Stimulated activated CD4-positive, alpha-beta T cell treated with anti-CD3 and anti-CD28 coated beads, Interleukin-2, amount 100 ng/mL, for 4 hours (primary cell): Measurements from ENCODE around the gene PCSK6.
"Not testable (repeated sequence)": the region's sequence is repeated elsewhere in the genome, so short reads cannot be mapped to it uniquely, and the experiment has no call there.

Source experiments
- DNase-seq: peaks from one replicate; pipeline ENCODE4 v3.0.0-alpha.2; 2020; ENCODE audit warnings: low read depth

The PCSK6 gene

DNA sequence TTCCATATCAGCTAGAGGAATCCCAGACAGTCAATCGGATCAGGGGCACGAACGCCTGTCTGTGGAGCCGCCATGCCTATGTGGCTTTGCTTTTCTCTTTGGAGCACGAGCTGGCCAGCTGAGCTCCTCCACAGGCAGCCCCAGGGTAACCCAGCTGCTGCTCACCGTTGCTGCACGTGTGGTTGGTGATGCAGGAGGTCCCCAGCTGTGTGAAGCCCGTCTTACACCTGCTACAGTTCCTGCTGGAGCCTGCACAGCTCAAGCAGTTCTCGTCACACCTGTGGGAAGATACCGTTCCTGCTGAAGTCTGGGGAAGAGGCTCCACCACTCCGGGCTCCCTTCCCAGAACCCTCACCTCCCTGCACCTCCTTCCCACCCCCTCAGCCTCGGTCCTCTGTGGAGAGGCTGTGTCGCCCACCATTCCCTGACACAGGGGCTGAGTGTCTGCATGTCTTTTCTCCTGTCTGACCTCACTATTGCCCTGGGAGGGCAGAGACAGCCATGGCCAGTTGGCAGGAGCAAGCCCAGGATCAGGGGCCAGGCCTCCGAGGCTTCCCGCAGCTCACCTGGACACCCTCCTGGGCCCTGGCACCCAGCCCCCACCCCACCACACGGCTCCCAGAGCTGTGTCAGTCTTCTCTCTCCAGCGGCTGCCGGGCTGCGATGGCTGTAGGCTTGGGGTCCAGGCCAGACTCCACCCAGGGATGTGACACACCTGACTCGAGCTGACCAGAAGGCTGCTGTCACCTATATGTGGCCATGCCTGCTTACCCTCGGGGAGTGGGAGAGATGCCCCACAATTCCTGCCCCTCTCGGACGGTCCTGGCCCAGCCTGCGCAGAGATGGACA, 182.2 kb downstream of the PCSK6 start:
- no peak for DNase-seq

DNA sequence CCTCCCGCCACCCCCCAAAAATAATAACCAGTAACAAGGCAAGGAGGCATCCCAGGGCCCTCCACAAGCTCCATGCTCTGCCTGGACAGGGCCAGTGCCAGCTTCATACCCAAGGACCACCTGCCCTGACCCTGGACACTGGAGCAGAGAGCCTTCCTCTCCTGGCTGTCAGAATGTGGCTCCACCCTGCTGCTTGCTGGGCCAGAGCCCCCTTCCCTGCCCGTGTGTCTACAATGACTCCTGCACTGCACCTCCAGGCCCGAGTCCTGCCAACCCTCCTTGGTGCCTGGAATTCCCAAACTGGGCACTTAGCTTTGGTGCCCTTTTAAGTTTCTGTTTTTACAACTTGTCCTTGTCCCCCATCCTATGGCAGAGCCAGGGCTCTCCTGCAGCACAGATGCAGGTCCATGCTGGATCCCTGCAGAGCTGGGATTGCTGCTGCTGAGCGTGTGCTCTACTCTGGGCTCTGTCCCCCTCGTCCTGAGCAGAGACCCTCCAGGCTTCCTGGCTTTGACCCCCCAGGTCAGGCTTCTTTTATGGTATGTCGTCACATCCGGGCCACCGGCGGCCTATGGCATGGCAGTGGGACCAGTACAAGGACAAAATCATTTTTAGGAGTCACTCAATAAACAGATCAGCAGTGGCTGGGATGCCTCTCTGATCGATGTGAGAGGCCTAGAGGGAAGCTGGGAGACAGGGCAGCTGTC, 183.0 kb downstream of the PCSK6 start:
- no peak for DNase-seq

DNA sequence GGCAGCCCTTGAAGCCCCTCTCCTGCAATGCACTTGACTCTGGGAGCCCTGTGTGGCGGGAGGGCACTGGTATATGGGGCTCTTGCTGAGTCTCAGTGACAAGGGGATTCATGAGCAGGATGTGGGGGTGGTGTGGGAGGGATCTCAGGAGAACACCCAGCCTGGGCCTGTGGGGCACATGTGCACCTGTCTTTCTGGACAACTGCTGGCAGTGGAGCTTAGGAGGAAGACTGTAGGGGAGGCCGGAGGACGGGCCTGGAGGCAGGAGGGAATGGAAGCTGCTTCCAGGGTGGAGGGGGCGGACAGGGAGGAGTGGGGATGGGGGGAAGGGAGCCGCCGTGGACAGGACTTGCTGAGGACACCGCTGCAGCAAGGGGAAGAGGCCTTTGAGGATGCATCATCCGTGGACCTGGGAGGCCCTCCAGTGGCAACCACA, 183.7 kb downstream of the PCSK6 start:
- no peak for DNase-seq

DNA sequence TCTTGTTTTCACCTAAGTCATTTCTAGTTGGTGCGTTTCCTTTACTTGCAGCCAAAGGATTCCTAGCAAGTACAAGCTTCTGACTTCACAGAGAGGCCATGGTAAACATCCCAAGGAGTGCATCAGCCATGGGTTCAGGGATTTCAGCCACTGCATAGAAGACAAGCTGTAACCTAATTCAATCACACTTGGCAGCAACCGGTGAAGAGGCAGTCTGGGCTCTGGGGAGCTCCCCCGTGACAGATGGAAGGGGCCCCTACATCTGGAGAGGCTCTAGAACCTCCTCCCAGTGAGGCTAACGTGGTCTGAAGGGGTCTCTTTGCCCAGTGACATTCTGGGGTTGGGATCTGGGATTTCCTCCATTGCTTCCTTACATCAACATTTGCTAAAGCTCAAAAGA, 186.1 kb downstream of the PCSK6 start:
- no peak for DNase-seq

DNA sequence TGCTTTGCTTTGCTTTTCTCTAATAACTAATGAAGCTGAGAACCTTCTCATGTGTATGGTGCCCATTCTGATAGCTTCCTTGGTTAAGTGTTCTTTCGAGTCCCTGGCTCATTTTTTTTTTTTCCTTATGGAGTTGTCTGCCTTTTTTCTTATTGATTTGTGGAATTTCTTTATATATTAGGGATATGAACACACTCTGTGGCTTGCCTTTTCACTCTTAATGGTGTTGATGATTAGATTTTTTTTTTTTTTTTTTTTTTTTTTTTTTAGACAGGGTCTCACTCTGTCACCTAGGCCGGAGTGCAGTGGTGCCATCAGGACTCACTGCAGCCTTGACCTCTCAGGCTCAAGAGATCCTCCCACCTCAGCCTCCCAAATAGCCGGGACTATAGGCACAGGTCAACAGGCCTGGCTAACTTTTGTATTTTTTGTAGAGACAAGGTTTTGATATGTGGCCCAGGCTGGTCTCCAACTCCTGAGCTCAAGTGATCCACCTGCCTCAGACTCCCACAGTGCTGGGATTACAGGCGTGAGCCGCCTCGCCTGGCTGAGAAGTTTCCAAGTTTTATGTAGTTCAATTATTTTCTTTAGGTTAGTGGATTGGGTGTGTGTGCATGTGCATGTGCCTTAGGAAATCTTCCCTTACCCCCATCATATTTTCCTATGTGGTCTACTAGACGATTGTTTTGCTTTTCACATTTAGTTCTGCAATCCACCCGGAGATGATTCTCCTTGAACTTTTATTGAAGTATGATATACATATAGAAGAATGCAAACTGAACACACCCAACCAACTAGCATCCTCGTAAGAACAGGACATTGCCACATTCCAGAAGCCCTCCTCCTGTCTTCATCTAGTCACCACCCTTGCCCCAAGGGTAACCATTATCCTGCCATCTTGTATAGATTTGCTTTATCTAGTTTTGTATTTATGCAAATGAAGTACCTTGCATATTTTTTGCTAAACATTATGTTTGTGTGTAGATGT, 192.8 kb downstream of the PCSK6 start:
- DNase-seq: no peak

DNA sequence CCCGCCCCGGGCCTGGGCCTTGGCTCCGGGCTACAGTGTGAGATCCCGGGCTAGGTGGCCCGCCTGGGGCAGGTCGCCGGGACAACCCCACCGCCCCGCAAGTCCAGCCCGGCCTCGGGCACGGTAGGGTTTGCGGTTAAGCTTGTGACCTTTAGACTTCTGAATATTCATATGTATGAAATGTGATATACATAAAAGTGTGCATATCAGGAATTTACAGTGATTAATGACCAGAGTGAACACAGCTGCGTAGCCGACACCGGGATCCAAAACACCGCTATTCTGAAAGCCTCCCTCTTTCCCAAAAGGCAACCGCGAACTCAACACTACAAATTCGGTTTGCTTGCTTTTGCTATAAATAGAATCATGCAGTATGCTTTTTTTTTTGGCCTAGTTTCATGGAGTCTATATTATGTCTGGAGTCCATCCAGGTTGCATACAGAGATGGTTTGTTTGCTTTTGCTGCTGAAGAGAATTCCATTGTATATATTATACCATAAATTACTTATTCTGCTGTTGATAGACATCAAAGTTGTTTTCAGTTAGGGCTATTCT, 193.8 kb downstream of the PCSK6 start:
- DNase-seq: peak; percentile 8

DNA sequence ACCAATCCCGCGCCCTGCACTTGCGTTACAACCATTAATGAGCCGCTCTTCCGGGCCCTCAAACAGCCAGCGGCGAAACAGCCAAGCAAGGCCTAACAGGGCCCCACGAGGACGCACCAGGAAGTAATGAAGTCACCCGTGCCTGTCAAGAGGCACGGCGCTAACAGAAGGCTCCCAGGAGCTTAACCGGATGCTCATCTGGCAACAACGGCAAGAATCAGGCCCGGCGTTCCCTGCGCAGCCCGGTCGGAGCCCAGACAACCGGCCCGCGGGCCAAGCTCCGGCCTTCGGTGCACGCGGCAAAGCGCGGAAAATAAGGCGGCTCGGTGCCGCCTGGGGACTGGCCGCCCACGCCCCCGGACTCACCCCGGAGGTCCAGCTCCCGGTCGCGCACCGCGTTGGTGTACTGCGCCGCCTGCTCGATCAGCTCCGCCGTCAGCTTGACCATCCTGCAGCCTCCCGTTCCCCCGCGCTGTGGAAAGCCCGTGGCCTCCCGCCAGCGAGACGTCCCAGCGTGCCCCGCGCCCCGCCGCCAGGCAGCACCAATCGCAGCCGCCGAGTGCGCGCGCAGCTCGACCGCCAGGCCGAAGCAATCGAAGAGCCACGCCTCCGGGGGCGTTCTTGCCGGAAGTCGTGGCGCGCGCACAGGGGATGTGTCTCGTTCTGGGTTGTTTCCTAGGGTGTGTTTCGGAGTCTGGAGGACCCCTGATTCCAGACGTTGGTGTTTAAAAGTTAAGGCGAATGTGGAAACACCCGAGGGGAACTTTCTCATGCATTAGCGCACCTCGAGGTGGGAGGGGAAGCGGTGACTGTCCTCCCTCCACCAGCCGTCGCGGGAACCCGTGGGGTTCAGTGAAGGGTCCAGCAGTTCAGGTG, 194.5 kb downstream of the PCSK6 start, which contains the start of gene SNRPA1:
TSS of gene SNRPA1 (minus strand) at position 518 of the 876 bp plus-strand sequence. CDS start at position 448, 70 bp downstream.
- DNase-seq: peak; percentile 97

DNA sequence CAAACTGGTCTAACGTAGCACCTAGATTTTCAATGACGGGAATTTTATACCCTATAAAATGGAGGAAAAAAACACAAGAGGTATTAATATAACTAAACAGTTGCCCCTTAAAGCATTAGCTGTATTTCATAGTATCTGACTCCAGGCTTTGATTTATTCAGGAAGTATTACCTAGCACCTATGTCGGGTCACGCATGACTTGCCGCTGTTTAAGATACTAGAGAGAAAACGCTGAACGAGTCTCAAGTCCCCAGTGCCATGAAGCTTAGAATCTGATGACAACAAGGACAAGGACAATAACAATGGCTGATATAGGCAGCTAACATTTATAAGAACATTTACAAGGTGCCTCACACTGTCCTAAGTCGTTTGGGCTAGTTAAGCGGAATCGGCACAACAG, 196.4 kb downstream of the PCSK6 start:
- DNase-seq: no peak

DNA sequence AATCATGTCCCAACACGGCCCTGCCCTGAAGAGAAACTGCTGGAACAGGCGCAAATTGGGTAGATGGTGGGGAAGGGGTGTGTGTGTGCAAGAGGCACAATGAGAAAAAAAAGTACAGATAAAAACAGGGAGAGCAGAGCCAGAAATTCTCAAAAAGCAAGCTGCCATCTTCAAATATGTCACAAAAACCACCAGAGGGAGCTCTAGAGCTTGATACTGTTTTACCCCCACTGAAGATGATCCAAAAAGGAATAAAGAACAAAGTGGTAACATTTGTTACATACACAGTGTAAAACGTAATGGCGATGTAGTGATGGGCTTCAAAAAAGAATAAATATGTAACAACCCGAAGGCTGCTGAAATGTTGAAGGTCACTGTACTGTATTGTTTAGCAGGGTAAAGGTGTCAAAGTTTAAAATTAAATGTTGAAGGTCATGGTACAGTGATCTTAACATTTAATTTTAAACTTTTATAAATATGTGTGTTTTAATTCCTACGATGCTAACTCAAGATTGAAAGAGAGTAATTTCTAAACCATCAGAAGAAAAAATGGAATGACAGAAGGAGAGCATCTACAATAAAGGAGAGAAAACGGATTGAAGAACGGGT, 200.5 kb downstream of the PCSK6 start:
- no peak for DNase-seq

DNA sequence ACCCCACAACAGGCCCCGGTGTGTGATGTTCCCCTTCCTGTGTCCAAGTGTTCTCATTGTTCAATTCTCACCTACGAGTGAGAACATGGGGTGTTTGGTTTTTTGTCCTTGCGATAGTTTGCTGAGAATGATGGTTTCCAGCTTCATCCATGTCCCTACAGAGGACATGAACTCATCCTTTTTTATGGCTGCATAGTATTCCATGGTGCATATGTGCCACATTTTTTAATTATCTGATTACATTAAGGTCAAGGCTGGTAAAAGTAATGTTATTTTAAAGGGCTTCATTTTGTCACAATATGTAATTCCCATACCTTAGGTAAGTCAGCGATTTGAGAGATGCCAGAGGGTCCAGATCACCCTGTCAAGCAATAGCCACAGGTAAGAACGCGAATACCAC, 202.2 kb downstream of the PCSK6 start:
- not testable (repeated sequence) for DNase-seq

DNA sequence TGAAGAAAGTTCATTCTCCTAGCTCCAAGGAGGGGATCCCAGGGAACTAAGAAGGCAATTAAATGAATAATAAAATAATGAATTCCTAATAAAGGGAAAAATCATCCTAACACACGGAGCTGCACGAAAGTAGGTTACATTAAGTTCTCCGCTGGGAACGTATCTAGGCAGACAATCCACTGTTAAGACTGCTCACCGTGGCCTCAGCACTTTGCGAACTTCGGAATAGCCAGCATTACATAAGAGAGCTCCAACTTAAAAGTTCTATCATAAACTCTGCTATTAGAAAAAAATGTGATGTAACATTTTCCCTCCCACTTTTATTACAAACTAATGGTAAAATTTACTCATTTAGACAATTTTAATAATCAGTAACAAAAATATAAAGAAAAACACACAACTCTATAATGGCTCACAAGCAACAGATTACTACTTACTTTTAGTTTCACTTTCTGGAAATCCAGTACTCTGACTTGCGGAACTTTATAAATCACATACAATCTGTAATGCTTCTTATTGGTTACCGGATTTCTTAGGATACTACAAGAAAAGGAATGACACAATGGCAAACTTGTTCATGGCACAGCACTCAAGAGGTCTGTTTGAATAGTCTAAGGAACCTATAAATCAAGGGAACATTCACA, 202.9 kb downstream of the PCSK6 start:
- no peak for DNase-seq

DNA sequence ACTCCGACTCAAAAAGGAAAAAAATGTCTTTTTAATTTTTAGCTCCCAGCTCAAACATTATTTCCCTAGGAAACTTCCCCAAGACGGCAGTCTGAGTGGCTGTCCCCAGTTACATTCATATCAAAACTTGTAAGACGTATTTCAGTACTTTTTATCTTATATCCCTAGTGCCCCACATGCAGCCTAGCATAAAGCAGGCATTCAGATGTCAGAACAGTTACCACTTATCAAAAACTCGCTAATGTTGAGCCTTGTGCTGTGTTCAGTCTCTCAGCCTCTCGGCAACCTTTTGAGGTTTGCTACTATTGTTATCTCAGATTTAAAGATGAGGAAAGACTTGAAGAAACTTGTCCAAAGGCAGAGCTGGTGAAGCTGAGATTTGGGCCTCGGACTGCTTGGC, 205.6 kb downstream of the PCSK6 start:
- no peak for DNase-seq

DNA sequence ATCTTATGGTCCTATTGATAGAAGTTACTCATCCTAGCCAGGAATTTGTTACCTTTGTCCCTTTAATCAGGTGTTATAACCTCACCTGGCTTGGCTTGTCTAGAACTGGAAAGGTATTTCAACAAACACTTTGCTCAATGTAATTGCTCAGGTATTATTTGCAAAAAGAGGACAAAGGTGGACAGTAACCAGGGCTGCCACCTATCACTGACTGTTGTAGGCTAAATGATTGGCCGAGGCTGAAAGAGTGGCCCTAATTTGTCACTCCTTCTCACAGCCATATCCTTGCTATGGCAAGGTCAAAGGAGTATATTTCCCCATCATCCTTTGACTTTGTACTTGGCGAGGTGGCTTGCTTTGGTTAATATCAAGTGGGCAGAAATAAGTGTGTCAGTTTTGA, 209.5 kb downstream of the PCSK6 start:
- DNase-seq: no peak

DNA sequence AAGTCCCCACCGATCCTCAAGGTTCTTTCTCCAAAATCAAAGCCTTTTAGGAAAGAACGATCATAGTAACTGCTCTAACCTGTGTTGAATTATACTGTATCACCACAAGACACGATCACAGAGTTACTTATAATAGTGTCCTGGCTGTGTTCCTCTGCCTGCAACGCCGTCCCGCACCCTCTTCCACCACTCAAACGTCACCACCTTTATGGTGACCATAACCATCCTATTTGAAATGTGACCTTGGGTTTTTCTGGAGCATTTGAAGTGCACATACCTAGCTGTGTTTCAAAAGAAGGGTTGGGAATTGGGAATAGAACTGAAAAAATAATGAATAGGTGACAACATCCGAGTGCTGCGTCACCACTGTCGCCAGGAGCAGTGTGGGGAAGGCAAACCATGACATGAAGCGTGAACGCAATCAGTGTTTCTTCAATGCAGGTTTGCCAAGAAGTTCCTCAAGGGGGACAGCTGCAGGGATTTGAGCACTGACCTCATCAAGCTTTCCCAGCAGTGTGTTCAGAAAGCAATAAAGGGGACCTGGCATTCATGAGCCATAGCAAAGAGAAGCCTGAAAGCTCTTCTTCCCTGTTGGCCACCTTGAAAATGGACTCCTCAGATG, 211.5 kb downstream of the PCSK6 start:
- DNase-seq: no peak

DNA sequence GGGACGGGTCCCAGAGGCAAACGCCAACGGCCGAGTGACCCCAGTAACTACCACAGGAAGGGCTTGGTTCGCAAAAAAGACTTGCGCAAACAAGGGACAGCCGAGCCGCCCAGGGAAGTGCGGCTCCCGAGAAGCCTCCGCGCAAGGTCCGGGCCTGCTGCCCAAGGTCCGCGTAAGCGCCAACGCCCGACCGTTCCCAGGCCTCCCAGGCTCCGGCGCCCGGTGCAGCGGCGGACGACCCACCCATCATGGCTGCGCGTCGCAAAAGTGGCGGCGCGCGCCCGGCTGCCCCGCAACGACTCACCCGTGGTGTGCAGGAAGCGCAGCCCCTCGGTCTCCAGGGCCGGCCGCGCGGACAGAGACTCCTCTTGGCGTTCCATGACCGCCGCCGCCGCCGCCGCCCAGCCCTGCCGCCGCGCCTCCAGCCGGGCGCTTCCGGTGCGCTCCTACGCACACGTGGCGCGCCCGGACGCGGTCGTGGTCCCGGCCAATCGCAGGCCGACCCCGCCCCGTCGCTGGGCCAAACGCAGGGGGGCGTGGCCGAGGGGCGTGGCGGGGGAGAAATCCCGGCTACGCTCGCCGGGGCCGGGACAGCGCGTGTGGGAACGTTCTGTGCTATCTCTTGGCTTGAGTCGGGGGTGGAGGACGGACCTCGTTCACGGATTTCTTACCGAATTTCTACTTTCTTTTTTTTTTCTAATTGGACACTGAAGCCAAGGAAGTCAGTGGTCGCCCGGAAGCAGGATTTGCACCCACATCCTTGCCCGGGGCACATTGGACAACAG, 212.3 kb downstream of the PCSK6 start, which contains the start of gene SELENOS:
TSS of gene SELENOS (minus strand) at position 448 of the 785 bp plus-strand sequence. CDS start at position 380, 68 bp downstream.
- peak; percentile 81 for DNase-seq

DNA sequence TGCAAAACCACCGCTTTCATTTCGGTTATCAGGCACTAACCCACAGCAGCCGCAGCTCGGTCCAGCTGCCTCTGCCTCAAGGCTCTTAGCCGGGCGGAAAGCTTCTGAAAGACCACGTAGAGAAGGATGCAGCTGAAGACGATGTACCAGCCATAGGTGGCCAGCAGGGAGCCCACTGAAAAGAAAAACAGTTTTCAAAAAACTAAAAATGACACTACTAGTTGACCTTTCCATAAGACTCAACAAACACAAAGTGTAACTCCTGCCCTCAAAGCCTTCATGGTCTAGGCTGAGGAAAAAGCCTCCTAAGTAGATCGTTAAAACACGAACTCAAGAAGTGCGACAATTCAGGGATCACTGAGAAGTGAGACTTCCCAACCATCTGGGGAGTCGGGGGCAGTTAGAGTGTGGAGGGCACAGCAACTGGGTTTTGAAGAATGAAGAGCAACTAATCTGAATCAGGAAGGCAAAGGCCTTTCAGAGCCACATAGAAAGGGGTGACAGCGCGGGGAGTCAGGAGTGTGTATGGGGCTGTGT, 212.9 kb downstream of the PCSK6 start:
- no peak for DNase-seq

DNA sequence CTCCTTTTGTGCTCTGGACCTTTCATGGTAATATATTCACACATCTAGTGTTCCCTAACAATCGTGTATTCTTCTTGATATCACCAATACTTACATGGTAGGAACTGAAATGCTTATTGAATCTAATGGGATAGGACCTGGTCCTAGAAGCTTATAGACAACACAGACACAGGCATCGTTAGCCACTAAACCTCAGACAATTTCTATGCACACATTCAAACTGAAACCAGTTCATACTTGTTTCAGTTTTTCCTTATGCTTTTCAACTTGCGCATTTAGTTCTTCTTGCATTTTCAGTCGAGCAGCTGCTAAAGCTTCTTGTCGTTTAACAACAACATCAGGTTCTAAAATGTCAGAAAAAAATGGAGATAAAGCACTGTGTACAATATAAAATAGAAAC, 214.5 kb downstream of the PCSK6 start:
- DNase-seq: no peak

DNA sequence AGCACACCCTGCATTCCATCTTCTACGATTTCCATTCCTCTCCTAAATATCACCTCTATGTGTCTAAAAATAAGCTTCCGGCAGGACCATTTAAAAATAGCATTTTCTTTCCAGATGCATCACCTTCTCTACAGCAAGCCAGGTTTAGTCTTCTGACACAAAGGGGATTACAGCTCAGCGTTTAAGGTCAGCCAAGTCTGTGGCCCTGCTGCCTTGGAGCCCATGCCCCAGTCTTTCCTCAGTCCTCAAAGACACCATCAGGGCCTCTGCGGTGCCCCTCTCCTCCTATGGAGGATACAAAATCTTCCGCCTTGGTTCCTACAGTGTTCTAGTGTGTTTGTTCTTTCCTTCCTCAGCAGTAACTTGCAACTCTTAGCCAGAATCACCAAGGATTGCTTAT, 216.0 kb downstream of the PCSK6 start:
- no peak for DNase-seq
